Thoracic aorta (tissue), 2 donors: Measurements from ENCODE around the gene IL2. TPM values are rescaled to one million over a fixed set of nuclear protein-coding genes. Genes with fewer than 3 reads are reported as not detected.

Experiments
- ATAC-seq: fragments of 150-250 bp; one replicate; pipeline ENCODE4 v1.8.0; 2017; ENCODE audit warnings: low read depth; ENCODE audit not compliant: insufficient number of reproducible peaks, low FRiP score
- DNase-seq: peaks from one replicate; pipeline ENCODE4 v3.0.0-alpha.2; 2020; ENCODE audit warnings: low spot score
- H3K27ac ChIP-seq, 2 donors: fragments of 200-600 bp; sonication (generic); 1 replicate in 1 of 2; 2 replicates in 1 of 2; pipeline ENCODE4 v1.5.1; 2016; ENCODE audit warnings: mild to moderate bottlenecking in 2 of 2, moderate library complexity in 2 of 2
- H3K27me3 ChIP-seq: fragments of 200-600 bp; sonication (generic); replicated peaks from 2 replicates; pipeline ENCODE4 v1.6.0; 2016; ENCODE audit warnings: mild to moderate bottlenecking; ENCODE audit not compliant: insufficient read depth
- H3K36me3 ChIP-seq: fragments of 200-600 bp; sonication (generic); one replicate; pipeline ENCODE4 v1.5.1; 2016
- H3K4me1 ChIP-seq, 2 donors: fragments of 200-600 bp; sonication (generic); 1 replicate in 1 of 2; 2 replicates in 1 of 2; pipeline versions ENCODE4 v1.5.1 to v1.6.0; 2016; ENCODE audit warnings: low read depth in 2 of 2, mild to moderate bottlenecking in 1 of 2; ENCODE audit not compliant: control insufficient read depth in 1 of 2
- H3K4me3 ChIP-seq: fragments of 200-600 bp; sonication (generic); 2 replicates; pipeline ENCODE4 v1.5.1; 2016; ENCODE audit warnings: mild to moderate bottlenecking
- H3K9me3 ChIP-seq: fragments of 200-600 bp; sonication (generic); 2 replicates; pipeline ENCODE4 v1.5.1; 2016
- total RNA-seq, 2 donors: library from RNA; depleted of rRNA; stranded (reverse); fragments of >200 nt; gene quantifications; one replicate each; pipeline versions ENCODE4 v1.1.0 to v1.2.3, GENCODE V29; 2016
- TF ChIP-seq, protein P1 (sequence below): fragments of 200-600 bp; sonication (generic); IDR thresholded peaks from one replicate; pipeline ENCODE4 v1.5.1; 2019; ENCODE audit warnings: antibody characterized with exemption

The IL2 gene
- total RNA-seq, 2 donors from 2014 or later, result not detected

DNA sequence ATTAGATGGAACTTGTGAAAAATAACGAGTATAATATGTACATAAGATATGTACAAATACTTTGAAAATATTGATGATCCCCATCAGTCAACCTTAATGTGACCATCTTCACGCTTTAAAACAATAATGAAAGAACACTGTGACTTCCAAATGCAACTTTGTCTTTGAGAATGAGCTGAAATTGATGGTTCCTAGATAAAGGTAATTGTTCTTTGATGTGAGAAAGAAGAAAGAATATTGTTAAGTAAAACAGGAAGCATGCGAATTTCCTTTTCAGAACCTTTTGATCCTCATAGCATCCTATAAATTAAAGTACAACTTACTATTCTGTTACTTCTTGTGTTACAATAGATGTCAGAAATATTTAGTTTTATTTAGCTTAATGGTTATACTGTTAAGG lies 22.2 kb downstream of the IL2 start:
- no peak for ATAC-seq
- DNase-seq, result no peak
- Histone ChIP-seq H3K27me3 (no peaks in the 10 kb centered on the region), H3K9me3 (no peaks in the 10 kb centered on the region), H3K27ac (no peak overlapping the region), H3K36me3 (no peaks in the 10 kb centered on the region), H3K4me1 (no peaks in the 10 kb centered on the region), H3K4me3 (no peak overlapping the region)
- TF ChIP-seq, protein P1, sequence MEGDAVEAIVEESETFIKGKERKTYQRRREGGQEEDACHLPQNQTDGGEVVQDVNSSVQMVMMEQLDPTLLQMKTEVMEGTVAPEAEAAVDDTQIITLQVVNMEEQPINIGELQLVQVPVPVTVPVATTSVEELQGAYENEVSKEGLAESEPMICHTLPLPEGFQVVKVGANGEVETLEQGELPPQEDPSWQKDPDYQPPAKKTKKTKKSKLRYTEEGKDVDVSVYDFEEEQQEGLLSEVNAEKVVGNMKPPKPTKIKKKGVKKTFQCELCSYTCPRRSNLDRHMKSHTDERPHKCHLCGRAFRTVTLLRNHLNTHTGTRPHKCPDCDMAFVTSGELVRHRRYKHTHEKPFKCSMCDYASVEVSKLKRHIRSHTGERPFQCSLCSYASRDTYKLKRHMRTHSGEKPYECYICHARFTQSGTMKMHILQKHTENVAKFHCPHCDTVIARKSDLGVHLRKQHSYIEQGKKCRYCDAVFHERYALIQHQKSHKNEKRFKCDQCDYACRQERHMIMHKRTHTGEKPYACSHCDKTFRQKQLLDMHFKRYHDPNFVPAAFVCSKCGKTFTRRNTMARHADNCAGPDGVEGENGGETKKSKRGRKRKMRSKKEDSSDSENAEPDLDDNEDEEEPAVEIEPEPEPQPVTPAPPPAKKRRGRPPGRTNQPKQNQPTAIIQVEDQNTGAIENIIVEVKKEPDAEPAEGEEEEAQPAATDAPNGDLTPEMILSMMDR, result no peak

DNA sequence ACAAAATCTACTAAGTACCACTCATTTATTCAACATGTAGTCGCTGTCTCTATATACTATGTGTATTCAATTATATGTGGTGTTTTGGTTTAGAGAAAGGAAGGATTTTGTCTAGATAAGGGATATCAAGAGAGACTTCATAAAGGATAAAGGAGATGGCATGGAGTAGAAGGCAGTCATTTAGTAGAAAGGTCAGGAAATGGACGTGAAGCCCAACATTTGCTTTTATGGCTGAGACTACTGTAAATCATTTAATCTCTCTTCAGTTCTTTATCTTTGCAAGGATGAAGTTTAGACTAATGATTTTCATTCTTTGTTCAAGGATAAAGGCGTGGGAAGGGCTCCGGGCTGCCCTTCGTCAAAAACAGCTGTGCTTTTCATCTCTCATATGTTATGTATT lies 25.2 kb downstream of the IL2 start:
- Histone ChIP-seq H3K4me1 (no peaks in the 10 kb centered on the region), H3K36me3 (no peaks in the 10 kb centered on the region), H3K27ac (no peak overlapping the region), H3K4me3 (no peak overlapping the region), H3K9me3 (no peaks in the 10 kb centered on the region), H3K27me3 (no peaks in the 10 kb centered on the region)
- ATAC-seq (no peak), DNase-seq (no peak)
- TF ChIP-seq, protein P1, result no peak

DNA sequence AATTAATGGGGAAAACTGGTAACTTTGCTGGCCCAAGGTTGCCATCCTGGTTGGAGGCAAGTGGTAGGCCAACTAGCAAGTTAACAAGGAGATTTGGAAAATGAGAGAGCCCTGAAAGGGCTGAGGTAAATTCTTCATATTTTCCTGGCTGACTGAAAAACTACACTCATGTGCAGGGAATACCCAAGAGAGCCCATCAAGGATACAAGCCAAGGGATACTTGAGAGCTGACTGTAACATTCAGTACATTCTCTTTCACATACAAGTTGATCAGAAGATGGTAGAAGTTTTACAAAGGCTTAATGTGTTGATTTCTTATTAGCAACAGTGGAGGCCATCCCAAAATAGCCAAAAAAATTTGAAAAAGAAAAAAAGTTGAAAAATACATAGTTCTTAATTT lies 33.3 kb downstream of the IL2 start:
- Histone ChIP-seq H3K36me3 (no peaks in the 10 kb centered on the region), H3K4me1 (no peaks in the 10 kb centered on the region), H3K27ac (no peak overlapping the region), H3K27me3 (no peaks in the 10 kb centered on the region), H3K4me3 (no peak overlapping the region), H3K9me3 (no peaks in the 10 kb centered on the region)
- ATAC-seq (no peak), DNase-seq (no peak)
- TF ChIP-seq, protein P1, result no peak

DNA sequence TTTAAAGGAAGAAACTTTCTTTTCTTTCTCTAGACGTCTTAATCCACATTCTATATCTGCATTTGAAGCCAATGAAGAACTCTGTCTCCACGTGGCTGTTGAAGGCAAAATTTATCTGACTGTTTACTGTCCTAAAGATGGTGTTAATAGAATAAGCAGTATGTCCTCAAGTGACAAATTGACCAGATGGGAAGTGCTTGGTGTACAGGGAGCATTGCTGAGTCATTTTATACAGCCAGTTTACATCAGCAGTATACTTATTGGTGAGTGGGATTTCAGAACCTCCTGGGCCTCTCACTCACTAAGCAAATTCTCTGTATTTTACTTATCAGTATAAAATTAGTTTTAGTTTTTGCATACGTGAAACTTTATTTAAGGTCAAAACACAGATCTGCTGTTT lies 44.0 kb downstream of the IL2 start:
- DNase-seq (no peak), ATAC-seq (no peak)
- Histone ChIP-seq H3K4me1 (no peaks in the 10 kb centered on the region), H3K27ac (no peak overlapping the region), H3K36me3 (no peaks in the 10 kb centered on the region), H3K4me3 (no peak overlapping the region), H3K27me3 (no peaks in the 10 kb centered on the region), H3K9me3 (no peaks in the 10 kb centered on the region)
- TF ChIP-seq, protein P1, result no peak

DNA sequence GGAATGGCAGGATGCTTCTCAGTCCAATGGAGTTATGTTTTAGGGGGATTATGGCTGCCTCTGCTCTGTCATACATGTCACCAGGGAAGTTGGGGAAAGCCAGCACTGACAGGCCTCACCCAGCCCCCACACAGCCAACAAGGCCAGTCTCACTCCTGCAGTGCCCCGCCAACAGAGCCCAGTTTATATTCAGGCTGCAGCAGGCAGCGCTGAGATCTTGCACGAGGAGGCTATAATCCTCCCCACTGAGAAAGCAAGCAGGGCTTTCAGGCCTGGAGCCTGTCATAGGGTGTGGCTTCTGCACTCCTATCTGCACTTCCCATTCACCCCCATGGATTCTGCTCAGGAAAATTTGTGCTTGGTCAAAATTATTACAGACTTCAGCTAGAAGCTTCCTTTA lies 52.7 kb downstream of the IL2 start:
- Histone ChIP-seq H3K27ac (no peak overlapping the region), H3K4me3 (no peak overlapping the region), H3K27me3 (no peaks in the 10 kb centered on the region), H3K36me3 (no peaks in the 10 kb centered on the region), H3K9me3 (no peaks in the 10 kb centered on the region), H3K4me1 (no peaks in the 10 kb centered on the region)
- TF ChIP-seq, protein P1, result no peak
- DNase-seq (no peak), ATAC-seq (no peak)

Other genes starting within 250 kb of the IL2 start
- gene ADAD1, start 77.7 kb downstream of the IL2 start, total RNA-seq, result not detected
- gene IL21, start 164.3 kb upstream of the IL2 start, total RNA-seq, result not detected